HG02798 (cell line): ENCODE results near the gene ZNF76.
"Not testable (repeated sequence)": the region's sequence is repeated elsewhere in the genome, so short reads cannot be mapped to it uniquely, and the experiment has no call there.

ENCODE experiments used
- ATAC-seq: cut with Tn5 transposase; IDR thresholded peaks from one replicate; pipeline ENCODE4 v1.9.1; 2021; ENCODE audit warnings: mild to moderate bottlenecking; ENCODE audit not compliant: unreplicated experiment, poor library complexity

The ZNF76 gene

DNA sequence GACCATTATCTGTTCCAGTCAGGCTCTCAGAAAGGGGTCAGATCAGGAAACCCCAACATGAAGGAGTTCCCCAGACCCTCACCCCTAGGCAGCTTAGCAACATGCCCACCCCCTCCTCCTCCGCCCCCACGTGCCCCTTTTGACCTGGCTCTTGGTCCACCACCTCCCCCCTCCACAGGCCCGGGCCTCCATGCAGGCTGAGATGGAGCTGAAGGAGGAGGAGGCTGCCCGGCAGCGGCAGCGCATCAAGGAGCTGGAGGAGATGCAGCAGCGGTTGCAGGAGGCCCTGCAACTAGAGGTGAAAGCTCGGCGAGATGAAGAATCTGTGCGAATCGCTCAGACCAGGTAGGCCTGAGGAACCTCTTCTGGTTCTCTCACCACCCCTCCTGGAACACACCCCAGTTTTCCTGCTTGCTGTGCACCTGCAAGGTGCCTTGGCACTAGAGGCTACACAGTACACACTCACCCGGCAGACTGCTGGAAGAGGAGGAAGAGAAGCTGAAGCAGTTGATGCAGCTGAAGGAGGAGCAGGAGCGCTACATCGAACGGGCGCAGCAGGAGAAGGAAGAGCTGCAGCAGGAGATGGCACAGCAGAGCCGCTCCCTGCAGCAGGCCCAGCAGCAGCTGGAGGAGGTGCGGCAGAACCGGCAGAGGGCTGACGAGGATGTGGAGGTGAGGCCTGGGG lies 60.0 kb downstream of the ZNF76 start:
- no peak for ATAC-seq

GRCh38 chr6:35320031-35320410 lies 60.5 kb downstream of the ZNF76 start:
- no peak for ATAC-seq

DNA sequence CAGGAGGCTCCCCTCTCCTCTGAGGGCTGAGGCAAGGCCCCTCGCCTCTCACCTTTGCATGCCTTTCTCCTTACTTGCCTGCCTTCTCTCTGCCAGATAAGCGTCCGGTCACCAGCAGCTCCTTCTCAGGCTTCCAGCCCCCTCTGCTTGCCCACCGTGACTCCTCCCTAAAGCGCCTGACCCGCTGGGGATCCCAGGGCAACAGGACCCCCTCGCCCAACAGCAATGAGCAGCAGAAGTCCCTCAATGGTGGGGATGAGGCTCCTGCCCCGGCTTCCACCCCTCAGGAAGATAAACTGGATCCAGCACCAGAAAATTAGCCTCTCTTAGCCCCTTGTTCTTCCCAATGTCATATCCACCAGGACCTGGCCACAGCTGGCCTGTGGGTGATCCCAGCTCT lies 61.6 kb downstream of the ZNF76 start:
- no peak for ATAC-seq

GRCh38 chr6:35327349-35328027 lies 68.0 kb downstream of the ZNF76 start:
- no peak for ATAC-seq

GRCh38 chr6:35328108-35328723 lies 68.7 kb downstream of the ZNF76 start:
- no peak for ATAC-seq

GRCh38 chr6:35328965-35329364 lies 69.4 kb downstream of the ZNF76 start:
- ATAC-seq: not testable (repeated sequence)

DNA sequence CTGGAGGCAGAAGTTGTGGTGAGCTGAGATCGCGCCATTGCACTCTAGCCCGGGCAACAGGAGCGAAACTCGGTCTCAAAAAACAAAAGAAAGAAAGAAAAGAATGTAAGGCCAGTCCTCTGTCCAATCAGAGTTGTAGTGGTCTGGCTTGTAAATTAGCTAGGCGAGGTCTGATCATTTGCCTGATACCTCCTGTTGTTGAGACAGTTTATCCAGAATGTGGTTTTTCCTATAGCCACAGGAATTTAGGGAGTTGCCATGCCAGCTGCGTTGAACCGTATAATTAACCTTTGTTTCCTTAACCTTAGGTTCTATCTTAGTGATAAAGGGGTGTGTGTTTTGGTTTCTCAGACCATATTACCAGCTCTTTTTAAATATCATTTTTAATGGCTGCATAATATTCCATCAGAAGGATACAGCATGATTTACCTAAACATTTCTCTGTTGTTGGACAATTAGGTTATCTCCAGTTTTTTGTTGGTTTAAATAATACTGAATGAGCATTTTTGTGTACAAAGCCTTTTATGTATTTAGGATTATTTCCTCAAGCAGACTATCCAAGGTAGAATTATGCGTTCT lies 71.1 kb downstream of the ZNF76 start:
- no peak for ATAC-seq

DNA sequence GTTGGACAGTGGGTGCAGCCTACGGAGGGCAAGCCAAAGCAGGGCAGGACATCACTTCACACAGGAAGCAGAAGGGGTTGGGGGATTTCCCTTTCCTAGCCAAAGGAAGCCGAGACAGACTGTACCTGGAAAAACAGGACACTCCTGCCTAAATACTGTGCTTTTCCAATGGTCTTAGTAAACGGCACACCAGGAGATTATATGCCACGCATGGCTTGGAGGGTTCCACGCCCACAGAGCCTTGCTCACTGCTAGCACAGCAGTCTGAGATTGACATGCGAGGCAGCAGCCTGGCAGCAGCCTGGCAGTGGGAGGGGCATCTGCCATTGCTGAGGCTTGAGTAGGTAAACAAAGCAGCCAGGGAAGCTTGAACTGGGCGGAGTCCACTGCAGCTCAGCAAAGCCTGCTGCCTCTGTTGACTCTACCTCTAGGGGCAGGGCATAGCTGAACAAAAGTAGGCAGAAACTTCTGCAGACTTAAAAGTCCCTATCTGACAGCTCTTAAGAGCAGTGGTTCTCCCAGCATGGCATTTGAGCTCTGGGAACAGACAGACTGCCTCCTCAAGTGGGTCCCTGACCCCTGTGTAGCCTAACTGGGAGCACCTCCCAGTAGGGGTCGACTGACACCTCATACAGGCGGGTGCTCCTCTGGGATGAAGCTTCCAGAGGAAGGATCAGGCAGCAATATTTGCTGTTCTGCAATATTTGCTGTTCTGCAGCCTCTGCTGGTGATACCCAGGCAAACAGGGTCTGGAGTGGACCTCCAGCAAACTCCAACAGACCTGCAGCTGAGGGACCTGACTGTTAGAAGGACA lies 72.7 kb downstream of the ZNF76 start:
- not testable (repeated sequence) for ATAC-seq

GRCh38 chr6:35341557-35341956 lies 82.0 kb downstream of the ZNF76 start:
- ATAC-seq: no peak

GRCh38 chr6:35342258-35343091 lies 82.9 kb downstream of the ZNF76 start, which contains the start of gene PPARD:
Gene PPARD (plus strand): TSS chr6:35342558. CDS start chr6:35411088, 68,530 bp downstream.
- peak; percentile 98 for ATAC-seq

- ATAC-seq: no peak
Observed at GRCh38 chr6:35343092-35343834, 83.7 kb downstream of the ZNF76 start.

GRCh38 chr6:35343835-35344550 lies 84.5 kb downstream of the ZNF76 start:
- no peak for ATAC-seq
